Uterine smooth muscle cell (primary cell): Measurements from ENCODE around the gene OR51E2. TPM values are rescaled to one million over a fixed set of nuclear protein-coding genes. Genes with fewer than 3 reads are reported as not detected.

Source experiments
- total RNA-seq: library from RNA; depleted of rRNA; stranded (reverse); fragments of >200 nt; gene quantifications from 2 replicates; pipeline ENCODE4 v1.2.3, GENCODE V29; 2014

The OR51E2 gene
- total RNA-seq = under 0.01 and 0.11 TPM in 2 replicates

GRCh38 chr11:4697585-4697984, at the start of gene OR51E2:
Gene OR51E2, minus strand, starts transcription at chr11:4697853. Its CDS starts 15,142 bp downstream, at chr11:4682711.

GRCh38 chr11:4704054-4704789, 6.6 kb upstream of the OR51E2 start, which contains the start of gene MMP26:
Gene MMP26, plus strand, starts transcription at chr11:4704784.

GRCh38 chr11:4643682-4644081, 54.0 kb downstream of the OR51E2 start, which contains the start of gene OR51E1:
Gene OR51E1, plus strand, starts transcription at chr11:4643982. Its CDS starts 8,545 bp downstream, at chr11:4652527.

GRCh38 chr11:4636962-4637661, 60.5 kb downstream of the OR51E2 start, which contains the start of gene OR51D1:
Gene OR51D1, plus strand, starts transcription at chr11:4637477. Its CDS starts 2,314 bp downstream, at chr11:4639791.

Other genes starting within 250 kb of the OR51E2 start
- gene OR52K2, start 248.6 kb downstream of the OR51E2 start, total RNA-seq = not detected in 2 replicates
- under 0.01 TPM in 1 of 2 replicates, not detected in the other for gene OR52K1, start 215.2 kb downstream of the OR51E2 start, total RNA-seq
- gene OR52M1, start 152.7 kb downstream of the OR51E2 start, total RNA-seq = not detected in 2 replicates
- gene OR52I2, start 116.1 kb downstream of the OR51E2 start, total RNA-seq = under 0.01 TPM in 1 of 2 replicates, not detected in the other
- not detected in 2 replicates for gene OR52I1, start 103.8 kb downstream of the OR51E2 start, total RNA-seq
- gene TRIM68, start 89.6 kb downstream of the OR51E2 start, total RNA-seq = 9.6 TPM in 2 replicates
- gene OR51D1, start 60.4 kb downstream of the OR51E2 start, total RNA-seq = not detected in 2 replicates
- not detected in 2 replicates for gene OR51E1, start 53.9 kb downstream of the OR51E2 start, total RNA-seq
- gene MMP26, start 6.9 kb upstream of the OR51E2 start, total RNA-seq = not detected in 2 replicates
- not detected in 2 replicates for gene OR51F1, start 72.1 kb upstream of the OR51E2 start, total RNA-seq
- not detected in 2 replicates for gene OR52R1, start 106.5 kb upstream of the OR51E2 start, total RNA-seq
- not detected in 2 replicates for gene OR51F2, start 123.5 kb upstream of the OR51E2 start, total RNA-seq
- not detected in 2 replicates for gene OR51S1, start 151.4 kb upstream of the OR51E2 start, total RNA-seq
- not detected in 2 replicates for gene OR51T1, start 184.0 kb upstream of the OR51E2 start, total RNA-seq
- not detected in 2 replicates for gene OR51A7, start 205.9 kb upstream of the OR51E2 start, total RNA-seq
- gene OR51G2, start 221.5 kb upstream of the OR51E2 start, total RNA-seq = not detected in 2 replicates
- gene OR51G1, start 226.5 kb upstream of the OR51E2 start, total RNA-seq = not detected in 2 replicates
- not detected in 2 replicates for gene OR51A4, start 249.8 kb upstream of the OR51E2 start, total RNA-seq